HT1080 (cell line): ENCODE results near the gene ITGB7. TPM values are rescaled to one million over a fixed set of nuclear protein-coding genes. Genes with fewer than 3 reads are reported as not detected.
"Not testable (repeated sequence)": the region's sequence is repeated elsewhere in the genome, so short reads cannot be mapped to it uniquely, and the experiment has no call there.

Experiments
- DNase-seq: peaks from one replicate; pipeline ENCODE4 v3.0.0-alpha.2; 2015; ENCODE audit warnings: low read depth
- total RNA-seq: library from RNA; depleted of rRNA; stranded (reverse); fragments of >200 nt; shearing (Covaris generic); gene quantifications from 2 replicates; pipeline ENCODE4 v1.2.3, GENCODE V29; 2014

The ITGB7 gene
- total RNA-seq, 1 experiment from 2014 or later, result not detected

DNA sequence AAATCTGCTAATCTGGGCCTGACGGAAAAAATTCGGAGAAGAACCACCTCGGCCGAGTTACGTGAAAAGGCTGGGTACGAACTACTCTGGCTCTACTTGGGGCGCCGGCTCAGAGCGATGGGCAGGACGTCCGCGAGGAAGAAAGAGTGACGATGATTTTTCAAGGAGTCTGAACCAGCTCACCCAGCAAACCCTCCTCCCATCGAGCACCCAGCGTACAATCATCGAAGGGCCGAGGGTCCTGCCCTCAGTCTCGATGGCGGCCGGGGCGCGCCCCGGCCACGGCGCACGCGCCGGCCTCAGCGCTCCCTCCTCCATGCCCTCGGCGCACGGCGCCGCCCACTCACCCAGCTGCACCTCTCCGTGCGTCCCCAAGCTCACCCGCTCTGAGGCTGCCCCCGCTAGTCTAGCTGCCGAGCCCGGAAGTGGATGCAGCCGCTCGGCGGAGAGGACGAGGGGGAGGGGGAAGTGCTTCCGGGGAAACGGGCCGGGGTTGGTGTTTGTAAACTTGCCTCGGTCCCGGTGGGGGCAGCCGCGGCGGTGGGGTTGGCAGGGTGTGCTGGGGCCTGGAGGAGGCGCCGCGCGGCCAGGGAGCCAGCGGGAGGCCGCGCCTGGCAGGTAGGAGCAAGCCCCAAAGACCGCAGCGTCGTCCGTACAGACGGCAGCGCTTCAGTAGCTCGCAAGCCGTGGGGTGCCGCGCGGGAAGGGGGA, 26.7 kb downstream of the ITGB7 start, which contains the start of the genes CSAD and ZNF740:
CSAD (minus strand) TSS at position 706 of the 711 bp plus-strand sequence. CDS start 7,455 bp downstream, outside the sequence.
ZNF740 (plus strand) TSS at position 503 of the 711 bp plus-strand sequence. CDS start 1,262 bp downstream, outside the sequence.
- peak; percentile 98 for DNase-seq

- no peak for DNase-seq
These were observed 27.3 kb downstream of the ITGB7 start for GRCh38 chr12:53179687-53180219.

DNA sequence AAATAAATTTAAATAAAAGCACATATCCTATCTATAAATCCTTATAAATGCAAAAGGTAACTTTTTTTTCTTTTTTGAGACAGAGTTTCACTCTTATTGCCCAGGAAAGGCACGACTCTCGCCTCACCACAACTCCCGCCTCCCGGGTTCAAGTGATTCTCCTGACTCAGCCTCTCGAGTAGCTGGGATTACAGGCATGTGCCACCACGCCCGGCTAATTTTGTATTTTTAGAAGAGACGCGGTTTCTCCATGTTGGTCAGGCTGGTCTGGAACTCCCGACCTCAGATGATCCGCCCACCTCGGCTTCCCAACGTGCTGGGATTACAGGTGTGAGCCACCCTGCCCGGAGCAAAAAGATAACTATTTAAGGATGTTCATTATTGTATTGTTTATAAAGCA, 28.2 kb downstream of the ITGB7 start:
- not testable (repeated sequence) for DNase-seq

DNA sequence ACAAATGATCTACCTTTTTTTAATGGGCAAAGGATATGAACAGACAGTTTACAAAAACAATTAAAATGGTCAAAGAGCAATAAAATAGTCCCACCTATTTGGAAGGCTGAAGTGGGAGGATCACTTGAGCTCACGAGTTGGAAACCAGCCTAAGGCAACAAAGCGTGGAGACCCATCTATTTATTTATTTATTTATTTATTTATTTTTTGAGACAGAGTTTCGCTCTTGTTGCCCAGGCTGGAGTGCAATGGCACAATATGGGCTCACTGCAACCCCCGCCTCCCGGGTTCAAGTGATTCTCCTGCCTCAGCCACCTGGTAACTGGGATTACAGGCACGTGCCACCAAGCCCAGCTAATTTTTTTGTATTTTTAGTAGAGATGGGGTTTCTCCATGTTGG, 29.6 kb downstream of the ITGB7 start:
- DNase-seq, result not testable (repeated sequence)

- DNase-seq, result no peak
These were observed 30.3 kb downstream of the ITGB7 start for GRCh38 chr12:53176750-53177149.

- DNase-seq, result peak; percentile 68
These were observed 32.1 kb downstream of the ITGB7 start for GRCh38 chr12:53174881-53175491.

DNA sequence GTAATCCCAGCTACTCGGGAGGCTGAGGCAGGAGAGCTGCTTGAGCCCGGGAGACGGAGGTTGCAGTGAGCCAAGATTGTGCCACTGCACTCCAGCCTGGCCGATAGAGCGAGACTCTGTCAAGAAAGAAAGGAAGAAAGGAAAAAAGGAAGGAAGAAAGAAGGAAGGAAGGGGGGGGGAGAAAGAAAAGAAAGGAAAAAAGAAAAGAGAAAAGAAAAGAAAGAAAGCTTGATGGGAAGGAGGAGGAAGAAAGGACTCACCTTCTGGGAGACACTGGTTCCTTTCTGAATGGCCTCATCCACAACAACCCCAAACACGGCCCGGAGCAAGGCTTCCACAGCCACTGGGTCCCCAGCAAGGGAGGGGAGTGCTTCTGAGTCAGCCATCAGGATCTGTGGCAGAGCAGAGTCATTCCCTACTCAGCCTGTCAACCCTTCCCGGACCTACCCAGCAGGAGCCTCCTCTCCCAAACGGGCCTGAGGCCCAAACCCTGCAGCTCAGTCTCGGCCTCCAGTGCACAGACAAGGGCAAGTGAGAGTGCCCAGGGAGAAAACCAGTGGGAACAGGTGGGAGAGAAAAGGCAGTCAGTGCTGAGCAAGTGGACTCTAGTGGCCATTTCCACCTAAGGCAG, 33.9 kb downstream of the ITGB7 start:
- peak; percentile 42 for DNase-seq

- no peak for DNase-seq
These were observed 34.7 kb downstream of the ITGB7 start for GRCh38 chr12:53172352-53172751.

- no peak for DNase-seq
These were observed 35.2 kb downstream of the ITGB7 start for GRCh38 chr12:53171725-53172329.

DNA sequence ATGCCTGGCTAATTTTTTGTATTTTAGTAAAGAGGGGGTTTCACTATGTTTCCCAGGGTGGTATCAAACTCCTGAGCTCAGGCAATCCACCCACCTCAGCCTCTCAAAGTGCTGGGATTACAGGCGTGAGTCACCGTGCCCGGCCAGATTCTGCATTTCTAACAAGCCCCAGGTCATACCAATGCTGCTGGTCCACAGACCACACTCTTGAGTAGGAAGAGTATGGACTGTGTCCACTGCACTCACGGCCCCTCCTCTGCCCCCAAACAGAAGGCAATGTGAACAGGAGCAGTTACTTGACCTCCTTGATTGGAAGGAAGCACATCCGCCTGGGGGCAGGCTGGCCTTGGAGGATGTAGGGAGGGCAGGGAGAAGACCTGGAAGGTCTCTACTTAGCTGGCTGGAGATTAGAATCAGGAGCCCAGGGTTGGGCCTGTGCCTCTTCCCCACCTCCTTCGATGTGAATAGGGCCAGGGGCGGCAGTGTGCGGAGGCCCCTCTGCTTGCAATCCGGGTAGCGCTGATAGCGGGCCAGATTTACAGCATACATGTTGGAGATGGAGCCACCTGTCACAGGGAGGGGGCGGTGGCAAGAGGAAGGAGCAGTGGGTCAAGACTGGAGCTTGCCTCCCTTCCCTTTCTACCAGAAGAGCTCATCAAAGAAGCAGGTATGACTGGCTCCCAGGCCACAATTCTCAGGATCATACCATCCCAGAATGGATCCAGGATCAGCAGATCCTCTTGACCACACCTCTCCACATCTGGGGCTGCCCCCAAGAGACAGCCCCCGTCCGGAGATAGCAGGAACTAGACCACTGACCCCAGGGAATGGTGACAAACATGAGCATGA, 36.0 kb downstream of the ITGB7 start:
- no peak for DNase-seq

GRCh38 chr12:53170215-53170614, 36.8 kb downstream of the ITGB7 start:
- no peak for DNase-seq

GRCh38 chr12:53169644-53170043, 37.4 kb downstream of the ITGB7 start:
- DNase-seq, result no peak

DNA sequence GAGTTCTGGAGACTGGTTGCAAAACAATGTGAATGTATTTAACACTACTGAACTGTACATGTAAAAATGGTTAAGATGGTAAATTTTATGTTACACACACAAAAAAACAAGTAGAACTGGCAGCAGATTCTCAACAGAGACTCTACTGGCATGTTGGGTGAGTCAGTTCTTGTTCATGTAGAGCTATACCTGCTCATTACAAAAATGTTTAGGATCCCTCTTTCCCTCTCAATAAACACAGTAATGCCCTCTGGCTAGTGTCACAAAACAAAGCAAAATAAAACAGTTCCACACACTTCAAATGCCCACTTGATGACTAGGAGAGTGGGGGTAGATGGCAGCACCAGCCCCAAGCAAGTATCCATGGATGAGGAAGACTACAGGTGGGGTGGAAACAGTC, 40.2 kb downstream of the ITGB7 start:
- no peak for DNase-seq

DNA sequence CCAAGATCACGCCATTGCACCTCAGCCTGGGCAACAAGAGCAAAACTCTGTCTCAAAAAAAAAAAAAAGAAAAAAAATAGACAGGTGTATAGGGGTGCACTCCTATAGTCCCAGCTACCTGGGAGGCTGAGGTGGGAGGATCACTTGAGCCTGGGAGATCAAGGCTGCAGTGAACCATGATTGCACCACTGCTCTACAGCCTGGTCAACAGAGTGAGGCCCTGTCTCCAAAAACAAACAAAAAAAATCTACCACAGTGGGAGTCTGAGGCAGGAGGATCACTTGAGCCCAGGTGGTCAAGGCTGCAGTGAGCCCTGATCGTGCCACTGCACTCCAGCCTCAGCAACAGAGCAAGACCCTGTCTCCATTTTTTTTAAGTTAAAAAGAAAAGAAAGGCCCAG, 44.0 kb downstream of the ITGB7 start:
- DNase-seq, result not testable (repeated sequence)

- DNase-seq, result no peak
These were observed 45.7 kb downstream of the ITGB7 start for GRCh38 chr12:53161119-53161911.

GRCh38 chr12:53160673-53161072, 46.4 kb downstream of the ITGB7 start:
- no peak for DNase-seq

DNA sequence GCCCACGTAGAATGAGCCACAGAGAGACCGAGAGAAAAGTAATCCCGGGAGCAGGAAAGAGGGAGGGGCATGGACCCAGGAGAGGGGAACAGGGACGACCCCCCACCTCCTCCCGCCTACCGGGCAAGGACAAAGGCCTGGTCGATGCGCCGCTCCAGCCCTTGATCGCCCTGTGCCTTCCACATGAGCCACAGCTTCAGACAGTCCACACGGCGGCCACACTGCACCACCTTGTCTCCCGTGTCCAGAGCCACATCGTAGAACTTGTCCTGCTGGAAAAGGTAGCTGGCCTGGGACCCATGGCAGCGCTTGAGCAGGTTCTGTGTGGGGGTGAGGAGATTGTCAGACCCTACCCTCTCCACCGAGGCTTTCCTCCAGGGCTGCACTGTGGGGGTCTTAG, 47.1 kb downstream of the ITGB7 start:
- DNase-seq, result no peak

DNA sequence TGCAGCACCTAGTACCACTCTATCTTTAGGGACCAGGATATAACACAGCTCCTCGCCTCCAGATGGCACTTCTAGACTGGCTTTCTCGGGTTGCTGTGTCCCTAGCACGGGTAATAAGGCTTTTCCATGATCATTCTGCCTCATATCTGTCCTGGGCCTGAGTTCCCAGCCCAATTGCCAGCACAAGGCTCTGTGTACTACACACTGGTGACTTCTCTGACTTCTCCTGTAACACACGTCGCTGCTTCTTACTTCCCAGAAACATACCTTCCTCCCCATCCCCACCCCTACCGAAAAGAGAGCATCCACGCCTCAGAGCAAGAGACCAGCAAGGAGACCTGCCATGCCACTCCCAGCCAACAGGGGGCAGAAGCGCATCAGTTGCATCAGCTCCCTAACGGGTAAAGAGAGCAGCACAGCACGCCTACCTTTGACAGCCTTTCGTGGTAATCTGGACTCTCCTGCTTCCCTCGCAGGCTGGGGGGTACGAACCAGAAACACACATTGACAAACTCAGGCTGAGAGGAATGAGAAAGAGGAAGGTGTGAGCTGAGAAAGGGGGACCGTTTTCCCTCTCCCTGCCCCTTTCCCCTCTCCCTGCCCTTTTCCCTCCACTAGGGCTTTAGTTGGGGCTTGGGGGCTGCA, 47.7 kb downstream of the ITGB7 start:
- DNase-seq, result peak; percentile 79

DNA sequence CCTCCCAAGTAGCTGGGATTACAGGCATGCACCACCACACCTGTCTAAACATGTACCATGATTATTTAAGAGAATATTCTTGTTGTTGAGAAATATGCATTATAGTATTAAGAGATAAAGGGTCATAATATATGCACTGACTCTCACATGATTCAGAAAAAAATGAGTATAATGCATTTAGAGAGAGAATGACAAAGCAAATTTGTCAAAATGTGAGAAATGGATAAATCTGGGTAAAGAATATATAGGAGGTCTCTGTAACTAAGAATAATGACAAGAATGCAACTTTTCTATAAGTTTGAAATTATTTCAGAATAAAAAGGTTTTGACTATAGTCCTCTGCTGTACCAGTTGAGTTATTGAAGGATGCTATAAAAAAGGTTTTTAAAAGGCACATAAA, 54.7 kb downstream of the ITGB7 start:
- no peak for DNase-seq
